Chondrocyte (in vitro differentiated cells): ENCODE data around the gene MYH10. TPM values are rescaled to one million over a fixed set of nuclear protein-coding genes. Genes with fewer than 3 reads are reported as not detected.

ENCODE experiments used
- DNase-seq: peaks from one replicate; pipeline ENCODE4 v3.0.0; 2021; ENCODE audit warnings: mixed read lengths, low spot score
- H3K27ac Mint-ChIP-seq: one replicate; pipeline ENCODE4 v1.8.0; 2021; ENCODE audit warnings: mild to moderate bottlenecking, moderate library complexity, mixed read lengths; ENCODE audit not compliant: unreplicated experiment
- H3K27me3 Mint-ChIP-seq: 2 replicates; pipeline ENCODE4 v1.8.0; 2021; ENCODE audit warnings: low read depth, mixed read lengths
- H3K36me3 Mint-ChIP-seq: 2 replicates; pipeline ENCODE4 v1.8.0; 2021; ENCODE audit warnings: low read depth, mixed read lengths
- H3K4me1 Mint-ChIP-seq: 2 replicates; pipeline ENCODE4 v1.8.0; 2021; ENCODE audit warnings: low read depth, mild to moderate bottlenecking, mixed read lengths
- H3K4me3 Mint-ChIP-seq: one replicate; pipeline ENCODE4 v1.8.0; 2021; ENCODE audit warnings: mild to moderate bottlenecking, moderate library complexity, mixed read lengths; ENCODE audit not compliant: unreplicated experiment
- H3K9me3 Mint-ChIP-seq: 2 replicates; pipeline ENCODE4 v1.8.0; 2021; ENCODE audit warnings: low read depth, mixed read lengths
- CTCF ChIP-seq: fragments of 200-600 bp; sonication (generic); IDR thresholded peaks from 2 replicates; pipeline ENCODE4 v1.5.0; 2021; ENCODE audit warnings: antibody characterized with exemption, mild to moderate bottlenecking, moderate library complexity
- total RNA-seq: library from RNA; stranded (reverse); gene quantifications from 3 replicates; pipeline ENCODE4 v1.2.1, GENCODE V29; 2021

MYH10 gene
- total RNA-seq, 1 donor from 2014 or later: 296 TPM

GRCh38 chr17:8500609-8501008, 129.9 kb downstream of the MYH10 start:
- no peak for DNase-seq
- Mint-ChIP-seq H3K27me3 (no peaks in the 10 kb centered on the region), H3K4me1 (peaks cover 8% of the 10 kb centered on the region), H3K27ac (no peak overlapping the region), H3K36me3 (peaks cover 51% of the 10 kb centered on the region), H3K4me3 (no peak overlapping the region), H3K9me3 (no peaks in the 10 kb centered on the region)
- TF ChIP-seq CTCF: no peak

- peaks cover 49% of the 10 kb centered on the region for H3K36me3 Mint-ChIP-seq
- TF ChIP-seq CTCF: no peak
- H3K4me3 Mint-ChIP-seq: no peak overlapping the region
- no peak overlapping the region for H3K27ac Mint-ChIP-seq
- H3K27me3 Mint-ChIP-seq: no peaks in the 10 kb centered on the region
- peaks cover 8% of the 10 kb centered on the region for H3K4me1 Mint-ChIP-seq
- H3K9me3 Mint-ChIP-seq: no peaks in the 10 kb centered on the region
- DNase-seq: no peak
Observed at GRCh38 chr17:8499614-8500013, 130.9 kb downstream of the MYH10 start.

GRCh38 chr17:8499171-8499570, 131.4 kb downstream of the MYH10 start:
- DNase-seq: no peak
- H3K27me3 Mint-ChIP-seq: no peaks in the 10 kb centered on the region
- no peak overlapping the region for H3K27ac Mint-ChIP-seq
- H3K4me1 Mint-ChIP-seq: peaks cover 6% of the 10 kb centered on the region
- no peaks in the 10 kb centered on the region for H3K9me3 Mint-ChIP-seq
- H3K4me3 Mint-ChIP-seq: no peak overlapping the region
- no peak for TF ChIP-seq CTCF
- H3K36me3 Mint-ChIP-seq: peaks cover 50% of the 10 kb centered on the region

GRCh38 chr17:8496081-8496480, 134.4 kb downstream of the MYH10 start:
- Mint-ChIP-seq H3K4me3 (no peak overlapping the region), H3K27ac (no peak overlapping the region), H3K36me3 (peaks cover 49% of the 10 kb centered on the region), H3K9me3 (no peaks in the 10 kb centered on the region), H3K4me1 (no peaks in the 10 kb centered on the region), H3K27me3 (no peaks in the 10 kb centered on the region)
- no peak for DNase-seq
- TF ChIP-seq CTCF: no peak

GRCh38 chr17:8494506-8495111, 135.9 kb downstream of the MYH10 start:
- no peak for DNase-seq
- Mint-ChIP-seq H3K4me1 (peaks cover 7% of the 10 kb centered on the region), H3K36me3 (peaks cover 49% of the 10 kb centered on the region), H3K27me3 (no peaks in the 10 kb centered on the region), H3K27ac (peak overlapping the region; percentile 18), H3K4me3 (no peak overlapping the region), H3K9me3 (no peaks in the 10 kb centered on the region)
- no peak for TF ChIP-seq CTCF
